ENCODE results near the gene CHST11. TPM values are rescaled to one million over a fixed set of nuclear protein-coding genes. Genes with fewer than 3 reads are reported as not detected.
A peak's percentile ranks its signal among the peaks of the same experiment; 100 is the strongest.

The CHST11 gene
- total RNA-seq, 4 donors from 2014 or later: 2.1 to 7.3 (median 4.9) TPM

- intact Hi-C loops (cut with DNase I; ENCODE audit: low total_unique reads): no loop called here
- 94 to 98% methylated on average over 5 of the region's 5 CpGs for WGBS, 2 donors
- no peak for DNase-seq (ENCODE audit: low spot score in 2 of 2)
- no peak for TF ChIP-seq POLR2A (IDR thresholded peaks at IDR 0.05)
- no peak for TF ChIP-seq CTCF (IDR thresholded peaks at IDR 0.05)
- no peak overlapping the region for H3K4me3 ChIP-seq (ENCODE audit: low read depth, poor library complexity, severe bottlenecking)
Observed at GRCh38 chr12:104659058-104659457, 202.3 kb downstream of the CHST11 start.

DNA sequence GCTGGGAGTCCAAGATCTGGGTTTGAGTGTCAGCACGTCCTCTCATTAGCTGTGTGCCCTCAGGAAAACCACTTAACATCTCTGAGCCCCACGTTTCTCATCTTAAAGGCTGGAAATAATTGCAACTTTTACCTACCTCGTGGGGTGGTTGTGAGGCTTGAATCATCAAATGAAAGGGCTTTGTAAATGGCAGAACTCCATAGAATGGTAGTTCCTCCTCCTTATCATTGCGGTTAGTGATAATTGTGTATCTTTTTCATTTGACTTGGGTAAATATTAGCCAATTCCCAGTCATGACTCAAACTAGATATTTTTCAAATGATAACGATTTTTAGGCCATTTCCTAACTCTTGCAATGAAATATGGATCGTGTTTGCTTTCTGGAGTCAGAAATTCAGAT lies 205.5 kb downstream of the CHST11 start:
- no peak for TF ChIP-seq POLR2A (IDR thresholded peaks at IDR 0.05)
- TF ChIP-seq CTCF (IDR thresholded peaks at IDR 0.05): no peak
- peak in 1 of 2 donors; percentile 28 for DNase-seq (ENCODE audit: low spot score in 2 of 2)
- no peak overlapping the region for H3K4me3 ChIP-seq (ENCODE audit: low read depth, poor library complexity, severe bottlenecking)
- intact Hi-C loops (cut with DNase I; ENCODE audit: low total_unique reads): no loop called here
- 72 to 85% methylated on average over 6 of the region's 6 CpGs for WGBS, 2 donors

DNA sequence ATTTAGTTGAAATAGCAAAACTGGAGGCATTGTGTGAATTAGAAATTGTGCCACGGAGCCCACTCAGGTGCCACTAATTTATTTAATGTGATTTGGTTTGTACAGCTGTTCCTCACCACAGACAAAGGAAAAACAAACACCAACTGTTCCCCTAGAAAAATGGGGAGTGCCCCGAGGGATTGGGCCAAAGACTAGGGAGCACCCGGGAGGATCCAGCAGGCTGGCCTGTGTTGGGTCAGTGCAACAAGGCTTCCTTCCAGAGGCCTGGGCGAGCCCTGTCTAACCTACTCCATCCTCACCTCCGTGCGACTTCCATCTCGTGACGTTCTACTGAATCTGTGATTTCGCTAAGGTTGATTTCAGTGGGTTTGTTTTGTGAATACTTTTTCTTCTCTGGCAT lies 206.2 kb downstream of the CHST11 start:
- TF ChIP-seq POLR2A (IDR thresholded peaks at IDR 0.05) (no peak), CTCF (IDR thresholded peaks at IDR 0.05) (no peak)
- no peak overlapping the region for H3K4me3 ChIP-seq (ENCODE audit: low read depth, poor library complexity, severe bottlenecking)
- intact Hi-C loops (cut with DNase I; ENCODE audit: low total_unique reads): no loop called here
- peak in 1 of 2 donors; percentile 23 for DNase-seq (ENCODE audit: low spot score in 2 of 2)
- 87 to 93% methylated on average over 9 of the region's 9 CpGs for WGBS, 2 donors

GRCh38 chr12:104664351-104664750 lies 207.6 kb downstream of the CHST11 start:
- DNase-seq (ENCODE audit: low spot score in 2 of 2): peak in 1 of 2 donors; percentile 0
- H3K4me3 ChIP-seq (ENCODE audit: low read depth, poor library complexity, severe bottlenecking): no peak overlapping the region
- no peak for TF ChIP-seq CTCF (IDR thresholded peaks at IDR 0.05)
- TF ChIP-seq POLR2A (IDR thresholded peaks at IDR 0.05): no peak
- intact Hi-C loops (cut with DNase I; ENCODE audit: low total_unique reads): no loop called here
- 40 to 60% methylated on average over 3 of the region's 3 CpGs for WGBS, 2 donors

- 77 to 85% methylated on average over 4 of the region's 4 CpGs for WGBS, 2 donors
- intact Hi-C loops (cut with DNase I; ENCODE audit: low total_unique reads): no loop called here
- H3K4me3 ChIP-seq (ENCODE audit: low read depth, poor library complexity, severe bottlenecking): no peak overlapping the region
- TF ChIP-seq CTCF (IDR thresholded peaks at IDR 0.05) (no peak), POLR2A (IDR thresholded peaks at IDR 0.05) (no peak)
- DNase-seq (ENCODE audit: low spot score in 2 of 2): no peak
Observed at GRCh38 chr12:104665296-104665695, 208.5 kb downstream of the CHST11 start.

DNA sequence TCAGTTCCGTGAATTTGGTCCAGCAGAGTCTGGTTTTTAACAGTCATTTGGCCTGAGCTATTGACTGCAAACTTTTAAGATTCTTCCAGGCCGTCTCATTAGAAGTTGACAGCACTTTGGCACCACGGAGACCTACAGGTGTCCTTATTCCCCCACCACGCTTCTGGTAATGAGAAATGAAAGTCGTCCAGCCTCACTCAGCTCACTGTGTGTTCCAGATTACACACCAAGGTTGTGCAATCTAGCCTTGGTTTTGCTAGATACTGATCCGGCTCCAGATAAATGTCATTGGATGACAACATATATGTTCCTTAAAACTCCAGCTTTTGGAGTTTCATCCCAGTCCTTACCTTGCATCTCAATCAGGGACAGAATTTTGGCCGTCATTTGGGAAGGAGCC lies 210.4 kb downstream of the CHST11 start:
- 51 to 53% methylated on average over 7 of the region's 7 CpGs for WGBS, 2 donors
- intact Hi-C loops (cut with DNase I; ENCODE audit: low total_unique reads): no loop called here
- H3K4me3 ChIP-seq (ENCODE audit: low read depth, poor library complexity, severe bottlenecking): no peak overlapping the region
- no peak for TF ChIP-seq POLR2A (IDR thresholded peaks at IDR 0.05)
- no peak for TF ChIP-seq CTCF (IDR thresholded peaks at IDR 0.05)
- peak in 1 of 2 donors; percentile 31 for DNase-seq (ENCODE audit: low spot score in 2 of 2)
